ENCODE results near the gene FBRSL1.

GRCh38 chr12:132489078-132489601 is 811 bp upstream of the FBRSL1 start:
- TF ChIP-seq, protein P1, sequence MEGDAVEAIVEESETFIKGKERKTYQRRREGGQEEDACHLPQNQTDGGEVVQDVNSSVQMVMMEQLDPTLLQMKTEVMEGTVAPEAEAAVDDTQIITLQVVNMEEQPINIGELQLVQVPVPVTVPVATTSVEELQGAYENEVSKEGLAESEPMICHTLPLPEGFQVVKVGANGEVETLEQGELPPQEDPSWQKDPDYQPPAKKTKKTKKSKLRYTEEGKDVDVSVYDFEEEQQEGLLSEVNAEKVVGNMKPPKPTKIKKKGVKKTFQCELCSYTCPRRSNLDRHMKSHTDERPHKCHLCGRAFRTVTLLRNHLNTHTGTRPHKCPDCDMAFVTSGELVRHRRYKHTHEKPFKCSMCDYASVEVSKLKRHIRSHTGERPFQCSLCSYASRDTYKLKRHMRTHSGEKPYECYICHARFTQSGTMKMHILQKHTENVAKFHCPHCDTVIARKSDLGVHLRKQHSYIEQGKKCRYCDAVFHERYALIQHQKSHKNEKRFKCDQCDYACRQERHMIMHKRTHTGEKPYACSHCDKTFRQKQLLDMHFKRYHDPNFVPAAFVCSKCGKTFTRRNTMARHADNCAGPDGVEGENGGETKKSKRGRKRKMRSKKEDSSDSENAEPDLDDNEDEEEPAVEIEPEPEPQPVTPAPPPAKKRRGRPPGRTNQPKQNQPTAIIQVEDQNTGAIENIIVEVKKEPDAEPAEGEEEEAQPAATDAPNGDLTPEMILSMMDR (IDR thresholded peaks at IDR 0.05; ENCODE audit: insufficient read depth, low read depth, low read length) = no peak
- no peak for TF ChIP-seq EZH2 (IDR thresholded peaks at IDR 0.05; ENCODE audit: insufficient read depth, low read length)

Data from astrocyte (in vitro differentiated cells and primary cell).